Measurements from ENCODE around the gene THSD4.

Gene THSD4

DNA sequence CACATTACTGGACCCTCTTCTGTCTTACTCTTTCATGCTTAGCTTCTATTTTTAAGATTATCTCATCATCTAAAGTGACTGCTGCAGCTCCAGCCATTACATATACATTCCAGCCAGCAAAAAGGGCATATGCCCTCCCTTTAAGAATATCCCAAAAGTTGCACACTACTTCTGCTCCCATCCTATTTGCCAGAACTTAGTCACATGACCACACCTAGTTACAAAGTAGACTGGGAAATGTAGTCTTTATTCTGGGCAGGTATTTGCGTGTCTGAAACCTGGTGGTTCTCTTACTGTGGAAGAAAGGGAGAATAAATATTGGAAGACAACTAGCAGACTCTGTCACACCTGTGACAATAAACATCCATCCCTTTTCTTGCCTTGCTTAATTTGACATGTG lies 353.4 kb downstream of the THSD4 start:
- no peak for DNase-seq

DNA sequence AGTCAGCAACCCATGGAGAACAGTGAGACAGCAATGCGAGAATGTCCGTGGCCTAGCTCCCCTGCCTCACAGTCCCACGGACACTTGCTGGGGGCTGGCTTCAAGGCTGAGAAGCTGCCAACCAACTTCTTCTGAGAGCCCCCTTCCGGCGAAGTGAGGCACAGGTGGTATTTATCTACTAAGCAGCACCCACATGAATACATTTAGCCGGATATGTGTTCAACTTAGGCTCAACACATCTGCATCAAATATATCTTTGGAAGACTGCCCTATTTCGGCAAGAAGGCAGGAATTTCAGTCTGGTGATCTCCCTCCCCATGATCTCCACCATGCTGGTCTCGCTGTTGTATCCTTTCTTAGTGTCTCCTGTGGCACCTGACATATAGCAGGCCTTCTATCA lies 354.1 kb downstream of the THSD4 start:
- DNase-seq = no peak

DNA sequence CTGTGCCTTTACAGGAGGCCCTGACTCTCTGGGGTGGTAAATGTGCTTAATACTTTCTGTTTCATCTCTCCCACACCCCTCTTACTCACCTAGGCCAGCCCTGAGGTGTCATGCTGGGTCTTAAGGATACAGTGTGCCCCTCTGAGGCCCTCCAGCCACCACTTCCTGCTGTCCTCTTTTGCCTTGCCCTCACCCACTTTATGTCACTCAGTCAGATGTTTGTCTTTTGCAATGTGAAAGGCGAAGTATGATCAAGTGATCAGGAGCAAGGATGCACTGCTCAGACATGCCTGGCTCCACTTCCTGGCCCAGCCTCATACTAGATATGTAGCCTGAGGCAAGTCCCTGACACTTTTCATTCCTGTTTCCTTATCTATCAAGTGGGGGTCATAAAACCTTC lies 356.1 kb downstream of the THSD4 start:
- no peak for DNase-seq

DNA sequence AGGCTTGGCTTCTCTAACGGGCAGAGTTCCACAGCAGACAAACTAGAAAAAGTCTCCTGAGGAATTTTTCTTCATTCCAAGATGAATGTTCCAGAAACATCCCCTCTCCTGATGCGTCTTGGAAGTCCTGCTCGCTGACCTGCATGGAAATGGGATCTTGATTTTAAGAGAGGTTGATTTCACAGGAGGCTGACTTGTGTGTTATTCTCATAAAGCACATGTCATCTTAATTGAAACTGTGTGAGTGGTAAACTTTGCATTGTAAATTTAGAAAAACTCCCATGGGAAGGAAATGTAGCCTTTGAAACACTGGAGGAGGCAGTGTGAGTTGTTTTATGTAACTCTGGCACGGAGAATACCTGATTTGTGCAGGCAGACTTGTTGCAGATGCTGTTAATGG lies 357.3 kb downstream of the THSD4 start:
- no peak for DNase-seq

DNA sequence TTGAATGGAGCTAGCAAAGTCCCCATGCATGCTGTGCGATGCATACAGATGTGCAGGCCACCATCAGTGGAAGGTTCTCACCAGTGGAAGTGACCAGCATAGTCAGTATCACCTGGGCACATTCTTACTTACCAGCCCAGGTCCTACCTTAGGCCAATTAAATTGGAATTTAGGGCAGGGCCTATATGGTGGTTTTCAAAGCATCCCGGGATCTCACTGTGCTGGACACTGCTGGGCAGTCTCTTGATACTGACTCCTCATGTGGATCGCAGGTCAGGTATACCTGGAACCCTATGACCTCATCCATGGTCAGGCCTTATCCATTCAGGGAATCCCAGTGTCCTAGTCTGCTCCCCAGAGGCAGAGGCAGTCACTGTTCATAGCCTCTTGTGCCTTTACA lies 358.5 kb downstream of the THSD4 start:
- no peak for DNase-seq

DNA sequence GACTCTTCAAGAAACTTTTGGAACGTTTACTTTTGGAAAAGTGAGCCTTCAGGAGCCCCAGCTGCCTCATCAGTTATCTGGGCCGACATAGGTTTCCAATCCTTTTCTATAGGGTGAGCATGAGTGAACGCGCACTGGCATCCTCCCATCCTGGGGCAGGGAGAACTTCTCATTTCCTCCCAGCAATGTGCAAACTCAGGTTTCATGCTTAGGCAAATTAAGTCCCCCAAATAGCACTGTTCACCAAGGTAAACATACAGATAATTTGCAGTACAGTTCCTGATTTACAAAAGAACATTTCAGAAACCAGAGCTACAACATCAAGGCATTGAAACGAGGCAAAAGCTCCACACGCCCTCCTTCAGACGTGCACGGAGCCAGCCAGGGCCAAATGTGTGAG lies 361.6 kb downstream of the THSD4 start:
- DNase-seq = no peak

DNA sequence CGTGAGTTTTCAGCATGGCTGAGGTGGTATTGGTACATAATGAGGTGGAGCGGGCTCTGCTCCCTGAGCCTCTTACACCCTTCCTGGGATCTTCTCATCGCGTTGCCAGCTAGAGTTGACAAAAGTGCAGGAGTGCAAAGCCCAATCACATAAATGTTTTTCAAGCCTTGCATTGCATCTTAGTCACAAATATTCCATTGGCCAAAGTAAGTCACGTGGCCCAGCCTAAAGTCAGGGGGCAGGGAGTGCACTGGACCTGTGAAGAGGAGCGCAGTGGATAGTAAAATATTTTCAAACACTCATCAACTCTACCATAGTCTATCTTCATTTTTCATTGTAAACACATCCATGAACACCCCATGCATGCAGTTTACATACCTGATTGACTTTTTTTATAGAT lies 365.3 kb downstream of the THSD4 start:
- DNase-seq = no peak

DNA sequence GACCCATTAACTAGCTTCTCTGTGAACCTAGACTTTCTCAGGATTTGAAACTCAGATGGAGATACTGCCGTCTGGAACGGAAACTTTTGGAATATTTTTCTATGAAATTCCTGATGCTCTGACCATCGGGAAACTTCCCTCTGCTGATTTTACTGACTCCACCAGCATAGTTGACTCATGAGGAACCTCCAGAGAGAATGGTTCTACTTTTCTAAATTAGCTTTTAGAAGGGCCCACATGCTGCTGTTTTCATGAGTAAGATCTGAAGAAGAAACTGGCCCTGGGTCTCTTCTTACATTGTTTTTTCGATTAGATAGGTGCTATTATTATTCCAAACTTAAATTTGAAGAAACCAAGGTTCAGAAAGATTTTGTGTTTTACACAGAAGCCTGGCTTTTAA lies 368.8 kb downstream of the THSD4 start:
- DNase-seq = no peak

DNA sequence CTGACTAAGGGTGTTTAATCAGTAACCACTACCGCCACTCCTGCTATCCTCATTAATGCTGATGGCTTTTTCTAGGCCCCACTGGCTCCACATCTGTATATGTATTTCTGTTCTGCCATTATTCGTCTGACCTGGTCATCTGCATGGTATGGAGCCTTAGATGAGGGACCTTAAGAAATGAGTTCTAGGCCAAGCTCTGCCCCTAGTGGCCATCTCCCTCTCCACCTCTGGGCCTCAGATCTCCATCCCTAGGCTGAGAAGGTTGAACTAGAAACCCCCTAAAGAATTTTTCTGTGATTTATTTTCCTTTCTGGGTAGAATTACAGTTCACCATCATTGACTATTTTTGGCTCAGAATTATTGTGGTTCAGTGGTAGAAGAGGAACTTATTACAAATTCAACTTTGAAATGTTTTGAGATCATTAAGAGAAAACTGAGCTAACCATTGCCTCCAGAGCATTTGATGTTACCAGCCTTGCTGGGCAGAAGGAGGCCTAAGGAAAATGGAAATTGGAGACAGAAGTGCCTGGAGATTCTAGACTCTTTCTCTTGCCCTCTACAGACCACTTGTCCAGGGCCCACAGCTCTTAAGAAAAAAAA lies 369.9 kb downstream of the THSD4 start:
- no peak for DNase-seq

DNA sequence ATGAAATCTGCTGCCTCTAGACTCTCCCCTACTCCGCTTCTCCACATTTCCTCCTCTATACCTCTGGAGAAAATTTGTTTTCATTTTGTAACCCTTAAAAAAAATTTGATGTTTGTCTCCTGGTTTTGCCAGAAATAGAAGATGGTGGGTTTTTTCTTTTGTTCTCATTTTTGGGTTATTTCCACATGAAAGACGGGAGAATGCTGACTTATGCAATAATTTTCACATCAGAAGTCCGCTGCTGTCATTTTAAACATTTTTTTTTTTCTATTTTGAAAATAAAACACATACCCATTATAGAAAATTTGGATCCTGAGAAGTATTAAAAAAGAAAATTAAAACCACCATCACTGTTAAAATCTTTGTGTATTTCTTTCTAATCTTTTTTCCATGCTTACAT lies 374.3 kb downstream of the THSD4 start:
- DNase-seq = no peak

DNA sequence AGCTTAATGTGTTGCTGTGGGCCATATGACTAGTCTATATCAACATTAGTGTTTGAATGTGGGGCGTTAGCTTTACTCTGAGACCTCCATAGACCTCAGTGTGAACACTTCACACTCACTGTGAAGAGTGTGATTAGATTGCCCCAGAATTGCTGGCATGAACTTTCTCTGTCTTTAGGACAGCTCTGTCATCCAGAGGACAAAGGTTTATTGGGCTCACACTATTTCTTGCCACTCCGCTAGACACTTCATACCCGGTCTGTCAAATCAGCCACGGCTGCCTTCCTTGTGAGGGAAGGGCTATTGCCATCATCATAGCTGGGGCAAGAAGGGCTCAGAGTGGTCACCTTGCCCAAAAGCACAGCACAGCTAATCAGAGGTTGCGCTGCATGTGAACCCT lies 378.3 kb downstream of the THSD4 start:
- no peak for DNase-seq

DNA sequence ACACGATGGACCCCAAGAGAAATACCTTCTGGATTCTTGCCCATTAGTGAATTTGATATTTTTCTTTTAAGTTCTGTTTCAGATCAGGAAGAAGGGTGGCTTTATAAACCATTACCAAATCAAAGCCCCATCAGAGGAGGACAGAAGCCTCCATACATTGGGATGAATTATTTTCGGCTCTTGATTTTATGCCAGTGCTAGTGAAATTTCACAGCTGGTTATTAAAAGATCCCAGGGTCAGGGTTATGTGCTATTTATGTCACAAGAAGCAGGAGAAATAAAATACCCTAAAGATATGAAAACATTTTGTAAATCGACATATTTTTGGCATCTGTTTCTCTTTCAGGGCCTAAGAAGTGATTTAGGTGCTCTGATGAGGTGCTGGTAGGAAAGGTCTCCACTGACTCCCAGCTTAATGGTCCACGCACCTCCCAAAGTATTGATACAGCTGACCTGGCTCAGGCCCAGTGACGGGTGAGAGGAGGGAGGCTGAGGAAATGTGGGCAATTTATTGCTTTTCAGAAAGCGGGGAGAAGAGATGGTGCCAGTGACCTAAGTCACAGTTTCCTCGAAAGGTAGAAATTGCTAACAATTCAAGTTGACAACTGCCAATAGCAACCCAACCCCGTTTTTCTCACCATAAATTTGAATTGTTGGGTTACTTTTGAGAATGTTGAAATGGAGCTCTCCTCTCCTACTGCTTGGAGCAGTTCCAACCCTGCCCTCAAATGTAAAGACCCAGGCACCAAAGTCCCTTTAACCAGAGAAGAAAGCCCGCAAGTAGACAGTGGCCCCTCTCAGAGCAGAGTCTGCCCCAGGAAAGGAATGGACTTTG lies 379.5 kb downstream of the THSD4 start:
- DNase-seq = no peak

DNA sequence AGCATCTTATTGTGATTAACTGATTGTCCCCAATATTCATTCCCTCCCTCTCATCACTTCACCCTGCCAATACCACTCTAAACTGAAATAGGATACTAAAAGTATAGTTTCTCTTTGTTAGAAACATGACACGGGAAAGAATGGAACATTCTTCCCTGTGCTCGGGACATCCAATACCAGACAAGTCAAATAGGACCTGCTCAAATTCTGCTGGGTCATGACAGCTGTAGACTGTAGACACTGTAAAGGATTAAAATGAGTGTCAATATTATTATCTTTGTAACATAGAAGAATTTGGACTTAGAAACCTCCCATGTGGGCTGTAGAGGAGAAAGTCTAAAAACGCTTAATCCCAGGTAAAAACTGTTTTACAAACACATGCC lies 380.1 kb downstream of the THSD4 start:
- DNase-seq = no peak

DNA sequence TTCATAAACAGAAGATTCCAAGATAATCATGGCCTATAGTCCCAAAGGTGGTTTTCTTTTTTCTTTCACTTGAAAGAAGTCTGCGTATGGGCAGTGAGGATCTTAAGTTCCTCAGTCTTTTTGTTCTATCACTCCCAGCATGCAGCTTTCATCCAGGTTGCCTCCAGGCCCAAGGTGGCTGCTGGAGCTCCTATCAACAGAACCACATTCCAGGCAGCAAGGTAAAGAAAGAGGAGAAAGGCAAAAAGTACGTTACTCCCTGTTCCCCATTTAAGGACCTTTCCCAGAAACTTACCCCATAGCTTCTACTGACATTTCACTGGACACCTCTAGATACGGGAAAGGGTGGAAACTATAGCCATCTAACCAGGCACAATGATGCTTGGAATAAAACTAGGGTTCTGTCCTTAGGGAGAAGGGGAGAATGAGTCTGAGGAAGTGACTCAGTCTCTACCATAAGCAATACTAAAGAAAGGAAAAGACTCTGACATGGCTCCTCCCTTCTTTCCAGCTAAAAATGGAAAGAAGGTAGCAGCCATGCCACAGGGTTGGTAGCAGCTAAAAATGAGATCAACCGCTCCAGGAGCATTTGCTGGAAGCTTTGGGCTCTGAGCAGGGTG lies 381.2 kb downstream of the THSD4 start:
- DNase-seq = no peak

DNA sequence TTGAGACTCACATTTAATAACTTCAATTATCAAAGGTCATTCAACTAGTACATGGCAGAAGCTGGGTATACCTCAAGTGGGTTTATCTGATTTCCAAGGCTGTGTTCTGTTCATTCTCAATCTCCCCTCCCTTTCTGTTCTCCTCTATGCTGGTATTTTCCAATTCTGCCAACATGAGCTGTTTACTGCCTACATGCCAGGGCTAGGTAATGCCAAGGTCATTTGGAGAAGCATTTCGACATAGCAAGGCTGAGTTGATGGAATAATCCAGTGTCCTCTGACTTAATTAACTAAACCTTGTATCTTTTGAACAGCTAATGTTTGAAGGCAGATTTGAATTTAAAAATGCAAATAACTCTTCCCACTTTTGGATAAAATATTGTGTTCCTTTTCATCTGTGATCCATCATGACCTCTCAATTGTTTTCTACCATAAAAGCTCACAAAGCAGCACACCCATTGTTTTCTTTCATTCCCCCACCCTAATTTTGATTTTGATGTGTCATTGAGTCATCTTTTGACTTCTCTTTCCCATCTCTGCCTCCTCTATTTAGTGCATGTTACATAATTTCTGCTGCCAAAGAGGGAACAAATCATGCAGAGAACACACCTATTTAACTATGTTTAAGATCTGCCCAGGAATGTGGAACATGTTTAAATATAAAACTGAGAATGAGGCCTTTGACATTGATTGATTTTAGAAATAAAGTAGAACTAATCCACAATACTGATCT lies 386.2 kb downstream of the THSD4 start:
- no peak for DNase-seq

DNA sequence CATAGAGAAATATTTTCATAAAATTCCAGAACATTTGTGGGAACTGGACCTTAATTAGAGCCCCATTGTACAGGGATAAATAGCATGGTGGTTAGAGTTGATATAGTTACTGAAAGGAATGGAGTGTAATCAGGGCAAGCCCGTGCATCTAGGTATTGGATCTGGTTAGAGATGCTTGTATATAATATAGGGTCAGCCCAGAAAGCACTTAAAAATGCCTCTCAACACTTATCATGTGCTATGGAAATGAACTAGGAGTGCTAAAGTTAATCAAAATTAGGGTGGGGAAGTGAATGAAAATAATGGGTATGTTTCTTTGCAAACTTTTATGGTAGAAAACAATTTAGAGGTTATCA lies 386.8 kb downstream of the THSD4 start:
- no peak for DNase-seq

DNA sequence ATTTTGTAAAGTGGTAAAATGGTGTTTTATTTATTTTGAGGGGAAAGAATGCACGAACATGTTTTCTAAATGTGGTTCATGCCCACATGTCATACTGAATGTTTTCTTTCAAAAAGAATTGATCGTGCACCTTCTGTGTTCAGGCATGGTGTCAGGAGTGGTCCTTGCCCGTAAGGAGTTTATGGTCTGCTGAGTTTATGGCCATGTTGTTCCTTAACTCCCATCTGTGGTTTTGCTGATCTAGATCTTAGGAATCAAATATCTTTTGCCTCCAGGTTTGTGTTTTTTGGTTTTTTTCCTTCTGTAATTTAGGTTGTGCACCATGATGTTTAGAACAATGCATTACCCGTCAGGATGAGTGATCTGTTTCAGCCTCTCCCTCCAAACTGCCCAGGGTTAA lies 390.7 kb downstream of the THSD4 start:
- DNase-seq = no peak

DNA sequence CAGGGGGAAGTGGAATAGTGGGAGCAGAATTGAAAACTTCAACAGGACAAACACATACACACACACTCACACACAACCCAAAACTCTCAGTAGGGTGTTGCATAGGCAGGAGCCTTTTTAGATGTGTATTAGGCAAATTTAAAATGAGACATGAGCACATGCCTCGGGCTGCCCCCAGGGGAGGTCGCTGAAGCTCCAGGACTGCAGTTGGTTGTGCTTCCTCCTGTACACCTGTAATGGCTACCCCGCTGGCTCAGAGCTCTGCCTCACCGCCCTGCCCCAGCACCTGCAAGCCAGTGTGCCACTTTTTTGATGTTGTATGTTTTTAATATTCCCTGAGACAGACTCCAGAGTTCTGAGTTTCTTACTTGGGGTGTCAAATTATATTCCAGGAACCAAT lies 391.7 kb downstream of the THSD4 start:
- DNase-seq = no peak

DNA sequence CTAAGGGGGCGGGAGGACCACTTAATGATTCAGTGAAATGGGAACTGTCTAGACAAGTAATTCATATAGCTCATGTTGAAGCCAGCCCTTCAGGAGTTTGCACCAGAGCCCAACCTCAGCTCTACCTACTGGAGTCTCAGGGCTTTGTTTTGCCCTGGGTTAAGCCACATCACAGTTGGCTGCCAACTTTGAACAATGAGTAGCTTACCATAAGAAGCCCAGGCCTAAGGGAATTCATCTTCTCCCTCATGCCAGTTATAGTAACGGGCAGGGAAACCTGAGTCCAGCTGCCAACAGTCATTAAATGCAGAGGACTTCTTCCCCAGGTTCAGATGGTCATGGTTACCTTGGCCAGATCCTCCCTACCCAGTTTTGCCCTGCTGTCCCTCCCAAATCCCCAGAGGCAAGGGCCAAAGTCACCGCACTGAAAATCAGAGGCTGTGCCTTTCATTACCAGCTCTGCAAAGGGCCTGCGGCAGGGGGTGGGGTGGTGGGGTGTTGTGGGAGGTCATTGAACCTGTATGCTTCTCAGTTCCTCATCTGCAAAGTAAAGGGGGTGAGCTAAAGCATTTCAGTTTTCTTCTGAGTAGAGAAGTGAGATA lies 392.9 kb downstream of the THSD4 start:
- DNase-seq = no peak

DNA sequence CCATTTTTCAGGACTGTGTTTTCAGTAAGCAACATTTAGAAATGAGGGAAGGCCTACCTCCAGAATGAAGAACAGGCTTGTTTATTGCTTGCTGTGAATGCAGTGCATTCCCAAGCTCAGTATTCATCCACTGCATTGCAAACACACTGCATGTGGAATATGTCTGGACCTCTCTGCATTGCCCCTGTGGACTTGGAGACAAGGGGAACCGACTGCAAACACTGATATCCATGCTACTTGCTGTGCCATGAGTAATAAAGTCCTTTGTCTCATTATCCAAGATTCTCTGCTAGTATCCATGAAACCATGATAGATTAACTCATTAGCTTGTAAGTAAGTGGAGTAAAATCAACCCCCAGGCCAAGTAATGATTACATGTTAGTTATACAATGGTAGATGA lies 393.9 kb downstream of the THSD4 start:
- no peak for DNase-seq

DNA sequence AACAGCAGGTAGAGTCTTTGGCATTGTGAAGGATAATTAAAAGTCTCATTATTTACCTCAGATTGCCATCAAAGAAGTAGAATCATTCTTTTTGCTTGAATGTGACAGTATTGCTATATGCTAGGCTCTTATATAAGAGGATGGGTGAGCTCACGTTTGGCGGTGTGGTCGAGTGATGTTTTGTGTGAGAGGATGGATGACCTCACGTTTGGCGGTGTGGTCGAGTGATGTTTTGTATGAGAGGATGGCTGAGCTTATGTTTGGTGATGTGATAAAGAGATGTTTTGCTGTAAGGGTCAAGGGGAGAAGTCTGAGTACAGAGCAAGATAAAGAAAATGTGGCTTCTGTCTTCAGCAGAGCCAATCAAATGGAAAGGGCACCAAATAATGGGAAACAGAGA lies 395.5 kb downstream of the THSD4 start:
- no peak for DNase-seq

DNA sequence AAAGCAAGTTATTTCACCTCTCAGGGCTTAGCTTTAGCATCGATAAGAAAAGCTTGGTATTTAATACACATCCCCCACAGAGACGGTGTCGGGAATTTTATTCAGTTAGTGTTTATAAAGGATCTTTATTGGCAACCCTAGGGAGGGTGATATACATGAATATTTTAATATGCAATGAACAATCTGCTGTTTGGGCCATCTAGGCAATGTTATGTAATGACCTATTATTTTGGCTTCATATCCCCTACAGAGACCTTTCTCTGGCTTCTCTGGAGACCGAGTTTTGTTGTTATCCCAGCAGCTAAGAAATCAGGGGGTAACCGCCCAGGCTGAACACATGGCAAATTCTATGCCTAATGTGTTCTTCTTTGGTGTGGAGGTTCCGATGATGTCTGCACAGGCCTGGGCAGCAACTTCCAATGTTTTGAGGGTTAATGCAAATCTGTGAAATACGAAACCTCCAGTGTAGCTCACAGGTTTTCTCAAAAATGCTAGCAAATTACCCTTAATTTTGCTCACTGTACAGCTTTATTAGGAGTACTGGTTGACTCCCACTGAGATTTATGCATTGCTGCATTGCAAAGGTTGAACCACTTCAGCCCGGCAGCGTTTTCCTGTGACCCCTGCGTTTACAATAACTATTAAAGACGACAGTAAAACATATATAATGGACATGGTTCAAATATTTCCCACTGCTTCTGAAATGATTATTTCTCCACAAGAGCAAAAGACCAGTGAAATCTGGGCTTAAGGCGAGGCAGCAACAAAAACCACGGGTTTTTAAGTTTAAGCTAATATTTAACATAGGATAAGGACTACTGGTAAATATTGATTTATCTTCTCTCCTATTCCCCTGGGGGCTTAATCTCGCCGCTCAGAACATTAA lies 396.8 kb downstream of the THSD4 start:
- no peak for DNase-seq

DNA sequence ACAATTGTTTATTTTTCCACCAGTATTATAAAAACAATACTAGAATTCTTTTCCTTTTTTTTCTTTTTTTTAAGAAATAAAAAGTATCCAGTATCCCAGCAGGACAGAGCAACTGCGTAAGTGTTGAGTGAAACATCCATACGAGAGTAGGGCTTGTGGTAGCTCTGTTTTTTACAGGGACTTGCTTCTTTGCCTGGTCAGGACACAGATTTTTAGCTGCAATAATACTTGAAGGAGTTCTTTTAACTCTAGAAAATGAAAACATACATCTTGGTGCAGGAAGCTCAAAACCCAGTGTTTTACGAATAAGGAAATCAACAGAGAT lies 397.4 kb downstream of the THSD4 start:
- no peak for DNase-seq
